T-helper 2 cell treated with Interferon-gamma antibody and Interleukin-4, amounts not matched to agents 5 μg/mL and 100 μg/mL, for 36 hours (primary cell): ENCODE measurements around the gene HSH2D.

Experiments used
- DNase-seq: peaks from one replicate; pipeline ENCODE4 v3.0.0; 2021; ENCODE audit warnings: low spot score
- H3K27ac Mint-ChIP-seq: one replicate; pipeline ENCODE4 v1.8.0; 2021; ENCODE audit warnings: mild to moderate bottlenecking, mixed read lengths
- H3K27me3 Mint-ChIP-seq: one replicate; pipeline ENCODE4 v1.8.0; 2021; ENCODE audit warnings: low read depth, mixed read lengths
- H3K36me3 Mint-ChIP-seq: one replicate; pipeline ENCODE4 v1.8.0; 2021; ENCODE audit warnings: low read depth, mixed read lengths
- H3K4me1 Mint-ChIP-seq: one replicate; pipeline ENCODE4 v1.8.0; 2021; ENCODE audit warnings: low read depth, mixed read lengths
- H3K4me3 Mint-ChIP-seq: one replicate; pipeline ENCODE4 v1.8.0; 2022; ENCODE audit warnings: mild to moderate bottlenecking, moderate library complexity, mixed read lengths
- H3K9me3 Mint-ChIP-seq: one replicate; pipeline ENCODE4 v1.8.0; 2021; ENCODE audit warnings: mixed read lengths

The HSH2D gene

DNA sequence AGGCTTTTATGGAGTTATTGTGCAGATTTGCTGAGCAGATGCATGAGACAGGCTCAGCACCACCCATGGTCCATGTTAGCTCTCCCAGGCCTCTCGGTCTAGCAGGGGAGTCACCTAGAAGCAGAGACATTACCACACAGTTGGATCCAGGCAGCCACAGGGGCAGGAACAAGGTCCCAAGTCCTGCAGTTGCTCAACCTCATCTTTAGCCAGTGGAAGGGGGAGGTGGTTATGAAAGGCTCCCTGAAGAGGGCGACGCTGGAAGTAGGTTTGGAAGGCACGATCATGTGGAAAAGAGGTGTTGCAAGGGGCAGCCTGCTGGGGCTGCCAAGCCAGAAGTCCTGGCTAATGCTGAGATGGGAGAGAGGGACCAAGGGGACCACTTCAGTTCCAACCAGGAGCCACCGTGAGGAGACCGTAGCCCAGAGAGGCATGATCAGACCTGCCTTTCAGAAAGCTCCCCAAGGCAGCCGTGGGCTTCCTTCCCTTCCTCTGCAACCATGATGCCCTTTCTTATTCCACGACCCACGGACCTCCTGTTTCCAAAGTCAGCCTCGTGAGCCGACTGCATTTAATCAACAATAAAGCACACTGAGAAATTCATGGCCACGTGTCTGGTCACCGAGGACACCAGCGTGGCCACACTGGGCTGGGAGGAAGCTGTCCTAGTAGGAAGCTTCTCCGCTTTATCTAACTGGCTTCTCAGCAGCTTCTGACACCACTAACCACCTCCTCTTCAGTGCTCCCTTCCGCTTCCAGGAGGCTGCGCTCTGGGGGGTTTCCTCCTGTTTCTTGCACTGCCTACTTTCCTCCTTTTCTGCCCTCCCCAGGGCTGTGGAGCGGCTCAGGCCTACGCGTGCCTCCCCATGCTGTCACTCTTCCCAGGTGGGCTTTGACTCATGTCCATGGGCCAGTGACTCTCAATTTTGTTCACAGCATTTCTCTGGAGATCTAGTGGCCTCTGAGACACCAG lies 56.8 kb downstream of the HSH2D start:
- Mint-ChIP-seq H3K36me3 (peaks cover 29% of the 10 kb centered on the region), H3K27ac (peak overlapping the region; percentile 62), H3K9me3 (no peaks in the 10 kb centered on the region), H3K4me3 (peak overlapping the region; percentile 44), H3K27me3 (no peaks in the 10 kb centered on the region), H3K4me1 (peaks cover 32% of the 10 kb centered on the region)
- DNase-seq = no peak

DNA sequence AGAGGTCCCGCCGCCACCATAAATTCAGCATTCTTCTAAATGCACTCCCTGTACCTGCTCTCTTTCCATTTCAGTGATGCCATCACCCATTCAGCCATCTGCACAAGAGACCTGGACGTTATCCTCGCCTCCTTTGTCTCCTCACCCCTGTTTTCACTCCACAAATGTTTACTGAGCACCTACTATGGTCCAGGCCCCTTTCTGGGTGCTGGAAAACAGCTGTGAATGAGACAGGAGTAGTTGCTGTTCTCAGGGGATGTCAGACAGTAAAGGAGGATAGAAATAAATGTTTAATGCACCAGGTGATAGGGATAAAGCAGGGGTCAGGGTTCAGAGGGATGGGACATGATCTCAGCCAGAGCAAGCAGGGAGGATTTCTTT lies 57.5 kb downstream of the HSH2D start:
- DNase-seq = no peak
- peak overlapping the region; percentile 44 for H3K4me3 Mint-ChIP-seq
- H3K9me3 Mint-ChIP-seq = no peaks in the 10 kb centered on the region
- H3K4me1 Mint-ChIP-seq = peaks cover 29% of the 10 kb centered on the region
- H3K27me3 Mint-ChIP-seq = no peaks in the 10 kb centered on the region
- H3K27ac Mint-ChIP-seq = peak overlapping the region; percentile 62
- peaks cover 29% of the 10 kb centered on the region for H3K36me3 Mint-ChIP-seq

DNA sequence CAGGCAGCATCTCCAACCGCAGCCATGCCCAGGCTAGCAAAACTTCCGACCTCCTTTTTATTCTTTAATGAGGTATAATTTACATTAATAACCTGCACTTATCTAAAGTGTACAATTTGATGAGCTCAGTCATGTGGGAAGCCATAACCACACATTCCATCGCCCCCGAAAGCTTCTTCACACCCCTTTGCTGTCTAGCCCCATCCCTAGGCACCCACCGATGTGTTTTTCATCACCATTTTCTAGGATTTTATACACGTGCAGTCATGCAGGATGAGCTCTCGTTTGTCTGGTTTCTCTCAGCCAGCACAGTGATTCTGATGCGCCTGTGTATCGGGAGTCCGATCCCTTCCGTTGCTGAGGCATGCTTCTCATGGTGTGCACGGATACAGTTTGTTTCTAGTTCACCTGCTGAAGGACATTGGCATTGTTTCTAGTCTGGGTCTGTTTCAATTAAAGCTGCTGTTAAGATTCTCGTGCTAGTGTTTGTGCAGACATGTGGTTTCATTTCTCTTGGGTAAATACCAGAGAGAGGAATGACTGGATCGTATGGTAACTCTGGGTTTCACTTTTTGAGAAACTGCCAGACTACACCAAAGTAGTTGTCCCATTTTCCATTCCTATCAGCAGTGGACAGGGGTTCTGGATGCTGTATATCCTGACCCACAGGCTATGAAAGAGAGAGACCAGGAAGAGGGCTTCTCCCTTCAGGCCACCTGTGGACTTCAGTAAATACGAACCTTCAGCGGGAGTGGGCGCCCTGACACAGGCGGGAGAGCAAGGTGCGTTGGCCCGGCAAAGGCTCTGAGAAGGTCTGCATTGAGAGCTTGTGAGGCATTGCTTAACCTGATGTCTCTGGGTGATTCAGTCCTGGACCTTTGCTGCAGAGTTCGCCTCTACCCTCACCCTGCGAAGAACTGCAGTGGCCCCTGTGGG lies 59.1 kb downstream of the HSH2D start:
- peaks cover 26% of the 10 kb centered on the region for H3K4me1 Mint-ChIP-seq

DNA sequence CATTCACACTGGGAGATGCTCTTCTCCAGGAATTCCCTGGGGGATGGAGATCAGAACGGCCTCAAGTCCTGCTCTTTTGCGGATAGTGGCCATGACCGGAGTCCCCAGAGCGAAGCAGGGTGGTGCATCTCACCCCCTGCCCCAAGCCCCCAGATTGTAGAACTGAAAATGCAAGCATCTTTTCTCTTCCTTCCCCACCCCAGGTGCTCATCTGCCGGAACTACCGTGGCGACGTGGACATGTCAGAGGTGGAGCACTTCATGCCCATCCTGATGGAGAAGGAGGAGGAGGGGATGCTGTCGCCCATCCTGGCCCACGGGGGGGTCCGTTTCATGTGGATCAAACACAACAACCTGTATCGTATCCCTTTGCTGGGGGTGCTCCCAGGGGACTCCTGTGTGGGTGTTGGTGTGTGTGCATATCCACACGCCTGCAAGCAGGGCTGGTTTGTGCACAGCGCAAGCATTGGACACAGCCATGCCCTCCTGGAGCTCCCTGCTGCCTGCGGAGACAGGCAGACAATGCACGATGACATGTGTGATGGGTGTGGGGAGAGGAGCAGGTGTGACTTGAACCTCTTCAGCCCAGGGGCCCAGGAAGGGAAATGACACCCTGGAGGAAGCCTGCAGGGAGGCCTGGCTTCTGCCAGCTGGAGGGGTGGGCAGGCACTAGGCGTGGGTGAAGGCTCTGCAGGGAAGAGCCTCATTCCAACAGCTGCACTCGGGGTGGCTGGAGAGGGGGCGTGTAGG lies 59.9 kb downstream of the HSH2D start:
- peaks cover 27% of the 10 kb centered on the region for H3K4me1 Mint-ChIP-seq
- no peaks in the 10 kb centered on the region for H3K9me3 Mint-ChIP-seq
- H3K36me3 Mint-ChIP-seq = peaks cover 38% of the 10 kb centered on the region

More for the DNA sequence above, 59.1 kb downstream of the HSH2D start:
- H3K9me3 Mint-ChIP-seq = no peaks in the 10 kb centered on the region
- H3K27ac Mint-ChIP-seq = peak overlapping the region; percentile 13
- H3K27me3 Mint-ChIP-seq = no peaks in the 10 kb centered on the region
- no peak overlapping the region for H3K4me3 Mint-ChIP-seq
- peaks cover 34% of the 10 kb centered on the region for H3K36me3 Mint-ChIP-seq
- DNase-seq = no peak

DNA sequence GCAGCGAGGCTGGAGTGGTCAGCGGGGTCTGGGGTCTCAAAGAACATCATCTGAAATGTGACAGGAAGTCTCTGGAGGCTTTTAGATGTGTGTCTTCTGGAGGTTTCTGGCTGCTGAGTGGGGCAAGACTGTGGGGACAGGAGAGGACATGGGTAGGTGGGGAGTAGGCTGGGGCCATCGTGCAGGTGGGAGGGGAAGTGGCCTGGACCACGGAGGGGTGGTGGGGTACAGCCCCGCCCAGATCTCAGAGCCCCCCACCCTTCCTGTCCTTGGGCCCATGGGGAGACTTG lies 60.5 kb downstream of the HSH2D start:
- no peak for DNase-seq

More for the DNA sequence above, 59.9 kb downstream of the HSH2D start:
- no peak for DNase-seq
- no peak overlapping the region for H3K27ac Mint-ChIP-seq
- H3K4me3 Mint-ChIP-seq = no peak overlapping the region
- H3K27me3 Mint-ChIP-seq = no peaks in the 10 kb centered on the region

DNA sequence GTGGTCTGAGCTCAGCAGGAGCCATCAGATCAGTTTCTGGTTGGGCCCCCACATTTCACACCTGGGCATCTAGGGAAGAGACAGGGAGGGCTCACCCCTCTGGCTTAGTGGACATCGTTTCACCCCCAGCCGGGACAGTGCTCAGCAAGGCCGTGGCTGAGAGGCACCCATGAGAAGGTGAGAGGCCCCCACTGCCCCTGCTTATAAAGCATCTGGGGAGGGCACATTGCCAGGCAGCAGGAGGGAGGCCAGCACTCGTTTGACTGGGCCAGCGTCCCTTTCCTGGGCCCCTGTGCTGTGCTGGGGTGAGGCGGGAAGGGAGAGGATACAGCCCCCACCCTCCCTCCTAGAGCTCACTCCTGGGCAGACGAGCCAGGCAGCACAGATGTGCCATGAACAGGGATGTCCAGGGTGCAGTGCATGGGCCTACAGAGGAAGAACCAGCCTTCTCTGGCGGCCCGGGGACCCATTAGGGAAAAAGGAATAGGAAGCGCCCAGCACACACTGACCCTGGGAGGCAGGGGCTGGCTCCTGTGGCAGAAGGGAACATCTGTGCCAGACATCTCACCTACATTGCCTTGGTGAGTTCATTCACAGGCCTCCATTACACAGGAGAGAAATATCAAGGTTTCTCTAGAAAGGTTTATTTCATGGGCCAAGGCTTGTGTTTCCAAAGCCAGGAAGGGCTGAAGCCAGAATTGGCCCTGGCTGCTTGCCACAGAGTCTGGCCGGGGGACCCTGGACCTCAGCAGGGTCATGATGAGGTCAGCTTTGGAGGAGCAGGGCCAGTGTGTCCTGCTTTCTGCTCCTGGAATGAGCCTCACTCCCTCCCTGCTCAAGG lies 61.9 kb downstream of the HSH2D start:
- peaks cover 18% of the 10 kb centered on the region for H3K4me1 Mint-ChIP-seq
- peaks cover 49% of the 10 kb centered on the region for H3K36me3 Mint-ChIP-seq
- H3K27ac Mint-ChIP-seq = no peak overlapping the region
- no peak for DNase-seq
- no peaks in the 10 kb centered on the region for H3K9me3 Mint-ChIP-seq
- no peaks in the 10 kb centered on the region for H3K27me3 Mint-ChIP-seq
- no peak overlapping the region for H3K4me3 Mint-ChIP-seq

More for the DNA sequence above, 60.5 kb downstream of the HSH2D start:
- Mint-ChIP-seq H3K9me3 (no peaks in the 10 kb centered on the region), H3K4me1 (peaks cover 24% of the 10 kb centered on the region), H3K27me3 (no peaks in the 10 kb centered on the region), H3K36me3 (peaks cover 42% of the 10 kb centered on the region), H3K27ac (no peak overlapping the region), H3K4me3 (no peak overlapping the region)

DNA sequence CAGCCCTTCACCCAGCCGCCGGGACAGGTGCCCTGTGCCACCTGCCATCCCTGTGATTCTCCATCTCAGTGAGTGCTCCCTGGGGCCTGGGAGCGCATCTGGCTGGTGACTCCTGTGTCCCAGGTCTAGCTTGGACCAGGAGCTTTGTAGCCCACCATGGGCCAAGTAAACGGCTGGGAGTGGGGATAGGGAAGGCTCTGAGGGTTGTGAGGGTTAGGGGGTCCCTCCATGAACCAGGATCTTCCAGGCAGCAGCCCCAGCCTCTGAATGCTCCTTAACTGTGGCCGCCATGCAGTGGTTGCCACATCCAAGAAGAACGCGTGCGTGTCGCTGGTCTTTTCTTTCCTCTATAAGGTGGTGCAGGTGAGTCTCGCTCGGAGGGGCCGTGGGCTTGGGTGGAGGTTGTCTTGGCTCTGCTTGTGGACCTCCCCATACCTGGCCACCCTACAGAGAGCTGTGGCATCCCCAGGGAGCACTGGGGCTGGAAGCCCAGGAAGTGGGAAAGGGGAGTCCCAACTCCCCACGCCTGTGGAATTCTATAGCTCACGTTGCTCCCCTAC lies 62.6 kb downstream of the HSH2D start:
- H3K27me3 Mint-ChIP-seq = no peaks in the 10 kb centered on the region
- peaks cover 13% of the 10 kb centered on the region for H3K4me1 Mint-ChIP-seq
- no peaks in the 10 kb centered on the region for H3K9me3 Mint-ChIP-seq
- no peak overlapping the region for H3K27ac Mint-ChIP-seq
- H3K36me3 Mint-ChIP-seq = peaks cover 48% of the 10 kb centered on the region
- no peak overlapping the region for H3K4me3 Mint-ChIP-seq
- DNase-seq = no peak

DNA sequence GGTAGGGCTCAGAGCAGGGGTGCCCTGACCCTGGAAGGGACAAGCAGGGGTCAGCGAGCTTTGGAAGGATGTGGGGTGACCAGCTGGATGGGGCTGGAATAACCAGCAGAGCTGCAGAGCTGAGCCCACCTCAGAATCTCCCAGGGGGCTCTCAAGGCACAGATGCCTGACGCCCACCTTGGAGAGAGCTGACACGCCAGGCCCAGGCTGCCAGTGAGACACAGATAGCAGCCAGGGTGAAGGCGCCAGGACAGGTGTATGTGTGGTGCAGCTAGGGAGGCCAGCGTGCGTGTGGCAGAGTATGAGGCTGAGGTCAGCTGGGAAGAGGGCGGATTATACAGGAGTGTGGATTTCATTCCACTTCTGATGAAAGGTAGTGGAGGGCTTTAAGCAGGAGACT lies 63.2 kb downstream of the HSH2D start:
- H3K4me1 Mint-ChIP-seq = peaks cover 12% of the 10 kb centered on the region
- H3K27me3 Mint-ChIP-seq = no peaks in the 10 kb centered on the region
- no peaks in the 10 kb centered on the region for H3K9me3 Mint-ChIP-seq
- peak overlapping the region; percentile 43 for H3K27ac Mint-ChIP-seq
- no peak for DNase-seq
- peaks cover 52% of the 10 kb centered on the region for H3K36me3 Mint-ChIP-seq
- H3K4me3 Mint-ChIP-seq = no peak overlapping the region

DNA sequence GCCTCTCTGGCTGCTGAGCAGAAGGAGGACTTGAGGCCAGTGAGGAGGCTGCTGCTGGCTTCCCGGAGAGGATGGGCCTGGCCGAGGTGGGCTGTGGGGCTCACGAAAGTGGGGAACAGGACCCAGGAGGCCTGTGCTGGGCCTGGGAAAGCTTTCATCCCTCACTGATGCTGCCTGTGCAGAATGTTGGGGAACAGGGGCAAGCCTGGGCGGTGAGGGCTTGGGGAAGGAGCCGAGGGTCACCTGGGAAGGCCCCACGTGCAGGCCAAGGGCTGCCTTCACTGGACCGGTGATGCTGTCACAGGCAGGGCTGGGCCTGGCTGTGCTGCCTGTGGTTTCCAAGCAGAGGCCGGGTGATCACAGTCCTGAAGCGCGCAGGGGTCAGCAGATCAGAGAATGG lies 63.6 kb downstream of the HSH2D start:
- H3K4me3 Mint-ChIP-seq = no peak overlapping the region
- H3K27ac Mint-ChIP-seq = peak overlapping the region; percentile 43
- peaks cover 14% of the 10 kb centered on the region for H3K4me1 Mint-ChIP-seq
- no peak for DNase-seq
- H3K9me3 Mint-ChIP-seq = no peaks in the 10 kb centered on the region
- no peaks in the 10 kb centered on the region for H3K27me3 Mint-ChIP-seq
- peaks cover 57% of the 10 kb centered on the region for H3K36me3 Mint-ChIP-seq

DNA sequence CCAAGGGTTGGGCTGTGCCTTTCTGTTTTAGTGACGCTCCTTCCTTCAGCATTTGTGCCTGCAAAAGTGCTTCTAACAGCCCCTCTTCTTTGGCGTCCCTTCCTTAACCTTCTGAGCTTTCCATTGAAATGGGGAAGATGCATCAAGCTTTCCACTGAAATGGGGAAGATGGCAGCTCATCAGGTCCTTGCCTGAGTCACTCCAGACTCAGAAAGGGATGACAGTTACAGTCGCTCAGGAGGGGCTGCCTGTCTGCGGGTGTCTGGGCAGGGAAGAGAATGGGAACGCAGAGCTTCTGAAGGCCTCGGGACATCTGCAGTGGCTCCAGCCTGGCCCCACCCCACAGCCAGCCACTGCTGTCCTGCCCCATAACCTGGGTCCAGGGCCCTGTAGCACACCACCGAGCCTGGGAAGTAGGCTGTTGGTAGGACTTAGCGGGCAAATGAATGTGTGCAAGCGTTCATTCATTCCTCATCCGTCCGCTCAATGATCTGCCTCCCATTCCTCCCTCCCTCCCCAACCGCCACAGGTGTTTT lies 64.1 kb downstream of the HSH2D start:
- Mint-ChIP-seq H3K9me3 (no peaks in the 10 kb centered on the region), H3K27me3 (no peaks in the 10 kb centered on the region), H3K4me1 (peaks cover 13% of the 10 kb centered on the region), H3K27ac (no peak overlapping the region), H3K36me3 (peaks cover 58% of the 10 kb centered on the region), H3K4me3 (no peak overlapping the region)
- DNase-seq = no peak
